ENCODE measurements around the gene ADAM22. TPM values are rescaled to one million over a fixed set of nuclear protein-coding genes. Genes with fewer than 3 reads are reported as not detected.

ADAM22 gene
- total RNA-seq, 1 donor from 2014 or later = 3.0 TPM

GRCh38 chr7:88169717-88170320, 235.8 kb downstream of the ADAM22 start:
- no peak for DNase-seq (ENCODE audit: extremely low spot score, unreplicated experiment)
- TF ChIP-seq CTCF (IDR thresholded peaks at IDR 0.05) = peak; percentile 65
- Mint-ChIP-seq H3K4me3 (ENCODE audit: unreplicated experiment) (no peak overlapping the region), H3K4me1 (ENCODE audit: unreplicated experiment) (no peaks in the 10 kb centered on the region), H3K27me3 (ENCODE audit: unreplicated experiment) (peaks cover 5% of the 10 kb centered on the region), H3K27ac (ENCODE audit: unreplicated experiment) (no peak overlapping the region), H3K36me3 (ENCODE audit: unreplicated experiment) (no peaks in the 10 kb centered on the region), H3K9me3 (ENCODE audit: unreplicated experiment) (no peaks in the 10 kb centered on the region)

GRCh38 chr7:88172842-88173241, 238.8 kb downstream of the ADAM22 start:
- Mint-ChIP-seq H3K9me3 (ENCODE audit: unreplicated experiment) (no peaks in the 10 kb centered on the region), H3K27me3 (ENCODE audit: unreplicated experiment) (peaks cover 6% of the 10 kb centered on the region), H3K36me3 (ENCODE audit: unreplicated experiment) (no peaks in the 10 kb centered on the region), H3K4me1 (ENCODE audit: unreplicated experiment) (no peaks in the 10 kb centered on the region), H3K27ac (ENCODE audit: unreplicated experiment) (no peak overlapping the region), H3K4me3 (ENCODE audit: unreplicated experiment) (no peak overlapping the region)
- DNase-seq (ENCODE audit: extremely low spot score, unreplicated experiment) = no peak
- TF ChIP-seq CTCF (IDR thresholded peaks at IDR 0.05) = no peak

GRCh38 chr7:88176190-88176589, 242.1 kb downstream of the ADAM22 start:
- DNase-seq (ENCODE audit: extremely low spot score, unreplicated experiment) = no peak
- Mint-ChIP-seq H3K9me3 (ENCODE audit: unreplicated experiment) (no peaks in the 10 kb centered on the region), H3K4me1 (ENCODE audit: unreplicated experiment) (no peaks in the 10 kb centered on the region), H3K36me3 (ENCODE audit: unreplicated experiment) (no peaks in the 10 kb centered on the region), H3K27me3 (ENCODE audit: unreplicated experiment) (peaks cover 14% of the 10 kb centered on the region), H3K4me3 (ENCODE audit: unreplicated experiment) (no peak overlapping the region), H3K27ac (ENCODE audit: unreplicated experiment) (no peak overlapping the region)
- no peak for TF ChIP-seq CTCF (IDR thresholded peaks at IDR 0.05)

GRCh38 chr7:88183051-88183450, 249.0 kb downstream of the ADAM22 start:
- no peak for TF ChIP-seq CTCF (IDR thresholded peaks at IDR 0.05)
- Mint-ChIP-seq H3K4me3 (ENCODE audit: unreplicated experiment) (no peak overlapping the region), H3K27ac (ENCODE audit: unreplicated experiment) (no peak overlapping the region), H3K27me3 (ENCODE audit: unreplicated experiment) (peaks cover 16% of the 10 kb centered on the region), H3K9me3 (ENCODE audit: unreplicated experiment) (no peaks in the 10 kb centered on the region), H3K36me3 (ENCODE audit: unreplicated experiment) (no peaks in the 10 kb centered on the region), H3K4me1 (ENCODE audit: unreplicated experiment) (no peaks in the 10 kb centered on the region)
- DNase-seq (ENCODE audit: extremely low spot score, unreplicated experiment) = no peak

- peaks cover 11% of the 10 kb centered on the region for H3K27me3 Mint-ChIP-seq (ENCODE audit: unreplicated experiment)
- H3K4me1 Mint-ChIP-seq (ENCODE audit: unreplicated experiment) = no peaks in the 10 kb centered on the region
- TF ChIP-seq CTCF (IDR thresholded peaks at IDR 0.05) = no peak
- no peak overlapping the region for H3K27ac Mint-ChIP-seq (ENCODE audit: unreplicated experiment)
- DNase-seq (ENCODE audit: extremely low spot score, unreplicated experiment) = no peak
- no peak overlapping the region for H3K4me3 Mint-ChIP-seq (ENCODE audit: unreplicated experiment)
- no peaks in the 10 kb centered on the region for H3K36me3 Mint-ChIP-seq (ENCODE audit: unreplicated experiment)
- H3K9me3 Mint-ChIP-seq (ENCODE audit: unreplicated experiment) = no peaks in the 10 kb centered on the region
Measured at GRCh38 chr7:88184848-88185304, 250.8 kb downstream of the ADAM22 start.

Measured in osteocyte (in vitro differentiated cells).